Gastrocnemius medialis (tissue), 4 donors: ENCODE measurements around the gene TSHZ3.

Source experiments
- CTCF ChIP-seq, 5 experiments: fragments of 450-650 bp in 3 of 5; fragments of 200-600 bp in 2 of 5; sonication (generic) in 2 of 5; IDR thresholded peaks in 4 of 5; conservative IDR thresholded peaks in 1 of 5; 1 replicate in 4 of 5; 2 replicates in 1 of 5; pipeline ENCODE4 v1.5.1; 2016 to 2019; ENCODE audit warnings: antibody characterized with exemption in 5 of 5, mild to moderate bottlenecking in 3 of 5, moderate library complexity in 3 of 5
- POLR2A ChIP-seq, 2 donors: fragments of 450-650 bp; IDR thresholded peaks; one replicate each; pipeline ENCODE4 v1.6.1; 2017; ENCODE audit warnings: antibody characterized with exemption in 2 of 2, mild to moderate bottlenecking in 2 of 2, moderate library complexity in 2 of 2

GRCh38 chr19:31331536-31331935, 17.7 kb downstream of the TSHZ3 start:
- TF ChIP-seq CTCF (IDR thresholded peaks at IDR 0.05 in 4 of 5, conservative IDR thresholded peaks at IDR 0.05 in 1 of 5) (no peak), POLR2A (IDR thresholded peaks at IDR 0.05) (no peak)
